Activated naive CD4-positive, alpha-beta T cell treated with anti-CD3 and anti-CD28 coated beads, Interleukin-2, amount 10 ng/mL, durations not matched to agents 7 days and 5 days (primary cell): ENCODE results near the gene AP1M2.
A peak's percentile ranks its signal among the peaks of the same experiment; 100 is the strongest.
"Not testable (repeated sequence)": the region's sequence is repeated elsewhere in the genome, so short reads cannot be mapped to it uniquely, and the experiment has no call there.

Experiments used
- CTCF ChIA-PET: fragments of 350-600 bp; sonication (Branson Sonifier 250); formaldehyde crosslinking; loops from one replicate; lab custom pipeline; 2021; ENCODE audit warnings: antibody characterized with exemption; lab: Charles Lee
- DNase-seq: peaks from one replicate; pipeline ENCODE4 v3.0.0-alpha.2; 2020
- H3K27ac Mint-ChIP-seq: one replicate; pipeline ENCODE4 v1.8.0; 2021; ENCODE audit warnings: mild to moderate bottlenecking, moderate library complexity, mixed read lengths
- H3K27me3 Mint-ChIP-seq: one replicate; pipeline ENCODE4 v1.8.0; 2021; ENCODE audit warnings: mild to moderate bottlenecking, mixed read lengths
- H3K36me3 Mint-ChIP-seq: one replicate; pipeline ENCODE4 v1.8.0; 2021; ENCODE audit warnings: mixed read lengths
- H3K4me1 Mint-ChIP-seq: one replicate; pipeline ENCODE4 v1.8.0; 2021; ENCODE audit warnings: mixed read lengths
- H3K4me3 Mint-ChIP-seq: one replicate; pipeline ENCODE4 v1.8.0; 2021; ENCODE audit warnings: mild to moderate bottlenecking, moderate library complexity, mixed read lengths
- H3K9me3 Mint-ChIP-seq: one replicate; pipeline ENCODE4 v1.8.0; 2021; ENCODE audit warnings: mixed read lengths

AP1M2 gene

DNA sequence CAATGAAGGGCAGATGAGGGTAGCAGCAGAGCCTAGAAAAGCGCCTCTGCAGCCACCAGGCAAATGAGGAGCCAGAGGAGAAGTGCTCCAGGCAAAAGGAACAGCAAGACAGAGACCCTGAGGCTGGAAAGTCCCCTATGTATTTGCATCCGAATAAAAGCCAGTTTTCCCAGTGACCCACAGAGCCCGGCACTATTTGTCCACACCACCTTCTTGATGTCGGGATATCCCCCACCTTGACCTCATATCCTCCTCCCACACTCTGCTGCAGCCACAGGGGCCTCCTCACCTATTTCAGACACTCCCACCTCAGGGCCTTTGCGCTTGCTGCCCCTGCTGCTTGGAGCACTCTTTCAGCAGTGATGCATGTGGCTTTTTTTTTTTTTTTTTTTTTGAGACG, 36.8 kb downstream of the AP1M2 start:
- CTCF ChIA-PET, result interaction anchor here (1.5 kb wide), 1 partner anchor 147 kb away, joined by 3 read pairs; the partner anchor contains the start of gene CDC37
- Mint-ChIP-seq H3K36me3 (peaks cover 55% of the 10 kb centered on the region), H3K4me3 (no peak overlapping the region), H3K27ac (peak overlapping the region; percentile 64), H3K4me1 (peaks cover 51% of the 10 kb centered on the region), H3K9me3 (no peaks in the 10 kb centered on the region), H3K27me3 (no peaks in the 10 kb centered on the region)
- DNase-seq, result no peak

DNA sequence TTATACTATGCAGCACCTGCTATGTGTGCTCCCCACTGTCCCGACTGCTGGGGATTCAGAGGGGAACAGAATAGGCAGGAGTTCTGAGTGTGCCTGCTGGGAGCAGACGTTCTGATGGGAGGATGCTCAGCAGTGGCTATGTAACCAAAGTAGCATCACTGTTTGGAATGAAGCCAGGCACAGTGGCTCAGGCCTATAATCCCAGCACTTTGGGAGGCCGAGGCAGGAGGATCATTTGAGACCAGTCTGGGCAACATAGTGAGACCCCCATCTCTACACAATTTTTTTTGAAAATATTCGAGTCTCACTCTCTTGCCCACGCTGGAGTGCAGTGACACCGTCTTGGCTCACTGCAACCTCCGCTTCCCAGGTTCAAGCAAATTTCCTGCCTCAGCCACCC, 37.4 kb downstream of the AP1M2 start:
- no peak overlapping the region for H3K4me3 Mint-ChIP-seq
- H3K36me3 Mint-ChIP-seq, result peaks cover 59% of the 10 kb centered on the region
- H3K27me3 Mint-ChIP-seq, result no peaks in the 10 kb centered on the region
- no peaks in the 10 kb centered on the region for H3K9me3 Mint-ChIP-seq
- CTCF ChIA-PET, result no interaction called here
- no peak overlapping the region for H3K27ac Mint-ChIP-seq
- DNase-seq, result no peak
- peaks cover 51% of the 10 kb centered on the region for H3K4me1 Mint-ChIP-seq

DNA sequence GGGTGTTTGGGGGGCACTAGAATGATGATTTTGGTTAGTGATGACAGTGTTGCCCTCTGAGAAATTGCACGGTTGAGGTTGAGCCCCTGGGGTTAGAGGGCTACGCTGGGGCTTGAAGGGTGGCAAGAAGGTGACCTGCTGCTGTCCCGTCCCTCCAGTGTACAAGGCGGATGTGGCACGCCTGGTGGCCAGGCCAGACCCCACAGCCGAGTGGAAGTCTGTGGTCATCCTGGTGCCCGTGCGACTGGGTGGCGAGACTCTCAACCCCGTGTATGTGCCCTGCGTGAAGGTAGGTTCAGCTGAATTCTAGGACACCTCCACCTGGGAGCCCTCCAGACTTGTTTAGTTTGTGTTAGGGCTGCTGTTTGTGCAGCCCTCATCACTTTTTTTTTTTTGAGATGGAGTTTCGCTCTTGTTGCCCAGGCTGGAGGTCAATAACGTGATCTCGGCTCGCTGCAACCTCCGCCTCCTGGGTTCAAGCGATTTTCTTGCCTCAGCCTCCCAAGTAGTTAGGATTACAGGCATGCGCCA, 38.3 kb downstream of the AP1M2 start:
- Mint-ChIP-seq H3K9me3 (no peaks in the 10 kb centered on the region), H3K27ac (no peak overlapping the region), H3K4me1 (peaks cover 47% of the 10 kb centered on the region), H3K27me3 (no peaks in the 10 kb centered on the region), H3K4me3 (no peak overlapping the region), H3K36me3 (peaks cover 51% of the 10 kb centered on the region)
- CTCF ChIA-PET, result no interaction called here
- DNase-seq, result no peak

DNA sequence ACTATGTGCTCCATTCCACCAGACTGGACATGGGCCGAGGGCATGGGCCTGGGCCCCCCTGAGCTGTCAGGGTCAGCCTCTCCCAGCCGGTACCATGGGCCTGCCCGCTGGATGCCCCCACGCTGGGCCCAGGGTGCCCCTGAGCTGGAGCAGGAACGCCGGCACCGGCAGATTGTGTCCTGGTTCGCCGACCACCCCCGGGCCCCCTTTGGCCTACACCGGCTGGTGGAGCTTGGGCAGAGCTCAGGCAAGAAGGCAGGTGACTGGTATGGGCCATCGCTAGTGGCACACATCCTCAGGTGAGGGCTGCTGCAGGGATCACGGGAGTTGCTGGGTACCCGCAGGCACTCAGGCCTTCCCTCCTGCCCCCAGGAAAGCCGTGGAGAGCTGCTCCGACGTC, 40.3 kb downstream of the AP1M2 start:
- H3K4me3 Mint-ChIP-seq, result no peak overlapping the region
- peaks cover 33% of the 10 kb centered on the region for H3K4me1 Mint-ChIP-seq

DNA sequence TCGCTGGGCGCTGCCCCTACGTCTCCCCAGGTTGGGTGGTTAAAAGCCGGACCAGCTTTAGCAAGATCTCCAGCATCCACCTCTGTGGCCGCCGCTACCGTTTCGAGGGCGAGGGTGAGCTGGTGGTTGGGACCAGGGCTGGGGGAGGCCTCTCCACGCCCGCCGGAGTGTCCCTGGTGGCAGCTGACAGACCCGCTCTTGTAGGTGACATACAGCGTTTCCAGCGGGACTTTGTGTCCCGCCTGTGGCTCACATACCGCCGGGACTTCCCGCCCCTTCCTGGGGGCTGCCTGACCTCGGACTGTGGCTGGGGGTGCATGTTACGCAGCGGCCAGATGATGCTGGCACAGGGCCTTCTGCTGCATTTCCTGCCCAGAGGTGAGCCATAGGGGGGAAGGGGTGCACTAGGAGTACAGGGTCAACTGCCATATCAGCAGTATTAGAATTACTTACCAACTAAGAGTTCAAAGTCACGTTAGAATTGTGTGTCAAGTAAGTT, 42.3 kb downstream of the AP1M2 start:
- Mint-ChIP-seq H3K27me3 (peaks cover 31% of the 10 kb centered on the region), H3K4me1 (peaks cover 21% of the 10 kb centered on the region), H3K4me3 (peak overlapping the region; percentile 89), H3K9me3 (no peaks in the 10 kb centered on the region), H3K36me3 (peaks cover 18% of the 10 kb centered on the region), H3K27ac (peak overlapping the region; percentile 88)
- CTCF ChIA-PET, result no interaction called here
- DNase-seq, result peak; percentile 32

More for the DNA sequence above, 40.3 kb downstream of the AP1M2 start:
- Mint-ChIP-seq H3K9me3 (no peaks in the 10 kb centered on the region), H3K27me3 (peaks cover 11% of the 10 kb centered on the region), H3K36me3 (peaks cover 34% of the 10 kb centered on the region), H3K27ac (no peak overlapping the region)
- DNase-seq, result no peak
- CTCF ChIA-PET, result no interaction called here

DNA sequence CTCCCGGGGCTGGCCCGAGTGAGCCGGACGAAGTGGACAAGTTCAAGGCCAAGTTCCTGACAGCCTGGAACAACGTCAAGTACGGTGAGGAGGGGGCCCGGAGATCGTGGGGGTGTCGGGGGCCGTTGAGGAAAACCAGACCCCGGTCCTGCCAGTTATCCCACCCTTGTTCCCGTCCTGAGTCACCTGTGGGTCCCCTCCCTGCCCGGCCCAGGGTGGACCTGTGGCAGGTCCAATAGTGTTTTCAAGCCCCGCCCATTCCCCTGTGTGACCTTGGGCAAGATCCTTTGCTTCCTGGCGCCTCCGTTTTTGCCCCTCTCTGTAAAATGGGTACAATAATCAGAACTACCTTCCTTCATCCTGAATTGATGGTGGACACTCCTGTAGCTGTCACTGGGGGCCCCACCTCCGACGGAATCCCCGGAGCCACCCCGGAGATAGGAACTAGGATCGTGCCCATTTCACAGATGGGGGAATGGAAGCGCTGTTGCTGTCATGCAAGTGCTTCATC, 42.8 kb downstream of the AP1M2 start:
- H3K4me3 Mint-ChIP-seq, result peak overlapping the region; percentile 89
- H3K9me3 Mint-ChIP-seq, result no peaks in the 10 kb centered on the region
- peaks cover 21% of the 10 kb centered on the region for H3K4me1 Mint-ChIP-seq
- DNase-seq, result peak; percentile 58
- H3K27me3 Mint-ChIP-seq, result peaks cover 36% of the 10 kb centered on the region
- H3K36me3 Mint-ChIP-seq, result peaks cover 18% of the 10 kb centered on the region
- CTCF ChIA-PET, result no interaction called here
- peak overlapping the region; percentile 88 for H3K27ac Mint-ChIP-seq

DNA sequence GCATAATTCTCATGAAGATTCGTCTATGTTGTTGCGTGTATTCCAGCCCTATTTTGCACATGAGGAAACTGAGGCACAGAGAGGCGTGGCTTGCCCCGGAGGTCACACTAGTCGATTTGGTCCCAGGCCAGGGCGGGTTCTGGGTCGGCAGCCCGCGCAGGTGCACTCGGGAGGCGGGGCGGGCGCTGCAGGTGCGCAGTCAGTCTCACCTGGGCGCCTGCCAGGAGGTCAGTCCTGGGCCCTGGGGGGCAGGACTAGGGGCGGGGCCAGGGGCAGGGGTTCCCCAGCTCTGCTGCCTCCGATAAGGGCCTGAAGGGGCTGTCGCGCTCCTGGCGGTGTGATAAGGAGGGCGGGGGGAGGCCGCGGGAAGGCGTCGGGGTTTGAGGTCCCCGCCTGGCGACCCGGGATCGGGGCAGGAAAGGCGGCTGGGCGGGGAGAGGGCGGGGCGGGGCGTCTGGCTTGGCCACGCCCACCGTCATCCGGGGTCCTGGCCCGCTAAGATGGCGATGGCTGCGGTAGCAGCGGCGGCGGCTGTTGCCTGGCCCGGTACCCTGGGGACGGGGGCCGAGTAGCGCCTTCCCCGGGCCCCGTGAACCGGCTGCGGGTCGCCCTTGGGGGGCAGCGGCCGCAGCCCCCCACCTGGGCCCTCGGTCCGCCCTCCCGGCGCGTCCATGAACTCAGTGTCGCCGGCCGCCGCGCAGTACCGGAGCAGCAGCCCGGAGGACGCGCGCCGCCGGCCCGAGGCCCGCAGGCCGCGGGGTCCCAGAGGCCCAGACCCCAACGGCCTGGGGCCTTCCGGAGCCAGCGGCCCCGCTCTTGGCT, 43.5 kb downstream of the AP1M2 start, which contains the start of gene ATG4D:
Gene ATG4D, plus strand, starts transcription at position 485 of the 822 bp plus-strand sequence. Its CDS starts 187 bp downstream, at position 672.
- Mint-ChIP-seq H3K36me3 (peaks cover 15% of the 10 kb centered on the region), H3K4me3 (peak within 1 kb of the TSS; percentile 89), H3K4me1 (peaks cover 25% of the 10 kb centered on the region), H3K27me3 (peaks cover 43% of the 10 kb centered on the region), H3K27ac (peak within 1 kb of the TSS; percentile 88), H3K9me3 (no peaks in the 10 kb centered on the region)
- peak; percentile 87 for DNase-seq
- CTCF ChIA-PET, result interaction anchor here (2.6 to 2.7 kb wide), 2 partner anchors 26 to 157 kb away, joined by 13 to 19 read pairs; partner anchors contain the start of genes CDKN2D and QTRT1

DNA sequence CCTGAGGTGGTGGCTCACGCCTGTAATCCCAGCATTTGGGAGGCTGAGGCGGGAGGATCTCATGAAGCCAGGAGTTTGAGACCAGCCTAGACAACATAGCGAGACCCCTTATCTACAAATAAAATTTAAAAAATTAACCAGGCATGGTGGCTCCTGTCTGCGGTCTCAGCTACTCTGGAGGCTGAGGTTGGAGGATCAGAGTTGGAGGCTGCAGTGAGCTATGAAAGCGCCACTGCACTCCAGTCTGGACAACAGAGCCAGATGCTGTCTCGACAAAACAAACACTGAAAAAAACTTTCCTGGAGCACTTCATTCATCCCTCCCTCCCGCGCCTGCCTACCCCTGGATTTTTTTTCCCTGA, 44.1 kb downstream of the AP1M2 start:
- CTCF ChIA-PET, result interaction anchor here (1.0 to 2.7 kb wide), 6 partner anchors 11 to 157 kb away, joined by 3 to 19 read pairs (median 9); partner anchors contain the start of genes CDKN2D and QTRT1

DNA sequence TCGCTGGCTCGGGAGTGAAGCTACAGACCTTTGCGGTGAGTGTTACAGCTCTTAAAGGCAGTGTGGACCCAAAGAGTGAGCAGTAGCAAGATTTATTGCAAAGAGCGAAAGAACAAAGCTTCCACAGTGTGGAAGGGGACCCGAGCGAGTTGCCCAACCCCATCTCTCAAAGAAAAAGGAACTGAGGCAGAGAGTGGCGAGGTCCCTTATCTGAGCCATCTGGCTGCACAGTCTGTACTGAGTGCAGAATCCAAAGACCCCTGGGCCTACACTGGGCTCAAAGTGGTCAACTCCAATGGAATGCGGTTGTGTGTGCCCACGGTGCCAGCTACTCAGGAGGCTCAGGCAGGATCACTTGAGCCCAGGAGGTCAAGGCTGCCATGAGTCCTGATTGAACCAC, 48.1 kb downstream of the AP1M2 start:
- H3K27ac Mint-ChIP-seq, CTCF ChIA-PET, H3K9me3 Mint-ChIP-seq, H3K4me3 Mint-ChIP-seq, H3K36me3 Mint-ChIP-seq, DNase-seq: not testable (repeated sequence)
- Mint-ChIP-seq H3K27me3 (peaks cover 86% of the 10 kb centered on the region), H3K4me1 (peaks cover 13% of the 10 kb centered on the region)

More for the DNA sequence above, 44.1 kb downstream of the AP1M2 start:
- H3K27me3 Mint-ChIP-seq, result peaks cover 49% of the 10 kb centered on the region
- H3K27ac Mint-ChIP-seq, result peak overlapping the region; percentile 85
- H3K9me3 Mint-ChIP-seq, result no peaks in the 10 kb centered on the region
- peaks cover 26% of the 10 kb centered on the region for H3K4me1 Mint-ChIP-seq
- peaks cover 9% of the 10 kb centered on the region for H3K36me3 Mint-ChIP-seq
- H3K4me3 Mint-ChIP-seq, result peak overlapping the region; percentile 77
- no peak for DNase-seq

DNA sequence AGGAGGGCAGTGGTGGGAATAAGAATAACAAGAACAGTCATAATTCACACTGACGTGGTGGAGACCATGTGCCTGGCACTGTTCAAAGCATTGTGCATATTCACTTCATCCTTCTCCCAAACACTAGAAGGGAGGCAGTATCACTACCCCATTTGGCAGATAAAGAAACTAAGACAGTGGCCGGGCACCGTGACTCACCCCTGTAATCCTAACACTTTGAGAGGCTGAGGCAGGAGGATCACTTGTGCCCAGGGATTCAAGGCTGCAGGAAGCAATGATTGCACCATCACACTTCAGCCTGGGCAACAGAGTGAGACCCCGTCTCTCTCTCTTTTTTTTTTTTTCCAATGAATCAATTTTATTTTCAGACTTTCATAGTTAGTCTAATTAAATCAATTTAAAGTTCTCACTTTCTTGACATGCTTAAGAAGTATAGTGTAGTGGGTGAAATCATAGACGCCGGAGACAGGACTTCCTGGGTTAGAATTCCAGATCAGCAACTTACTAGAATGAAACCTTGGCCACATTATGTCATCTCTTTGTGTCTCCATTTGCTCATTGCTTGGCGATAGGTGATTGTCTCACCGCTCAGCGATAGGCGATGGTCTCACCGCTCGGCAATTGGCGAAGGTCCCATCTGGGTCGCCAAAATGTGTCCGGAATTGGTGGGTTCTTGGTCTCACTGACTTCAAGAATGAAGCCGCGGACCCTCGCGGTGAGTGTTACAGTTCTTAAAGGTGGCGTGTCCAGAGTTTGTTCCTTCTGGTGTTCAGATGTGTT, 48.7 kb downstream of the AP1M2 start:
- H3K4me3 Mint-ChIP-seq, result no peak overlapping the region
- DNase-seq, result no peak
- peaks cover 91% of the 10 kb centered on the region for H3K27me3 Mint-ChIP-seq
- no peaks in the 10 kb centered on the region for H3K9me3 Mint-ChIP-seq
- CTCF ChIA-PET, result interaction anchor here (1.2 kb wide), 1 partner anchor 54 kb away, joined by 4 read pairs; no protein-coding TSS in a partner anchor
- no peak overlapping the region for H3K27ac Mint-ChIP-seq
- H3K36me3 Mint-ChIP-seq, result no peaks in the 10 kb centered on the region
- H3K4me1 Mint-ChIP-seq, result peaks cover 12% of the 10 kb centered on the region

DNA sequence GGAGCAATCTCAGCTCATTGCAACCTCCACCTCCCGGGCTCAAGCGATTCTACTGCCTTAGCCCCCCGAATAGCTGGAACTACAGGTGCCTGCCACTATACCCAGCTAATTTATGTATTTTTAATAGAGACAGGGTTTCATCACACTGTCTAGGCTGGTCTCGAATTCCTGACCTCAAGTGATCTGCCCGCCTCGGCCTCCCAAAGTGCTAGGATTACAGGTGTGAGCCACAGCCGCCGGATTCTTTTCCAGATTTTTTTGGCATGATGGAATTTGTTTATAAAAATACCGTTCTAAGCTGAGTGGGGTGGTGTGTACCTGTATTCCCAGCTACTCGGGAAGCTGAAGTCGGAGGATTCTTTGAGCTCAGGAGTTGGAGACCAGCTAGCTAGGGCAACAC, 49.4 kb downstream of the AP1M2 start:
- Mint-ChIP-seq H3K27ac (no peak overlapping the region), H3K36me3 (no peaks in the 10 kb centered on the region), H3K4me1 (peaks cover 7% of the 10 kb centered on the region), H3K4me3 (no peak overlapping the region), H3K27me3 (peaks cover 95% of the 10 kb centered on the region), H3K9me3 (no peaks in the 10 kb centered on the region)
- CTCF ChIA-PET, result interaction anchor here (1.2 to 1.4 kb wide), 2 partner anchors 54 to 109 kb away, joined by 4 read pairs; no protein-coding TSS in a partner anchor
- DNase-seq, result no peak

DNA sequence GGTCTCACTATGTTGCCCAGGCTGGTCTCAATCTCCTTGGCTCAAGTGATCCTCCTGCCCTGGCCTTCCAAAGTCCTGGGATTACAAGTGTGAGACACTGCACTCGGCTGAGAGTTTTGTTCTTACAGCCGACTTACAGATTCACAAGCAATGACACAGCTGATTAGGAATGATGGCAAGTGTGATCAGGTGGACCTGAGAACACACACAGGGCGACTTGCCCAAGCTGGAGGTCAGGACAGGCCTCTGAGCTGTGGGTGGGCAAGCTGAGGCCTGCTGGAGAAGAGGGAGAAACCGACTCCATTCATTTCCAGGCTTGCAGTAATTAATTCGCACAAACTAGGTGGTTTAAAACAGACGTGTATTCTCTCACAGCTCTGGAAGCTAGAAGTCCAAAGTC, 51.5 kb downstream of the AP1M2 start:
- CTCF ChIA-PET, result interaction anchor here (0.6 to 1.1 kb wide), 4 partner anchors 27 to 427 kb away, joined by 3 read pairs; no protein-coding TSS in a partner anchor
- no peaks in the 10 kb centered on the region for H3K36me3 Mint-ChIP-seq
- no peaks in the 10 kb centered on the region for H3K9me3 Mint-ChIP-seq
- peaks cover 4% of the 10 kb centered on the region for H3K4me1 Mint-ChIP-seq
- no peak overlapping the region for H3K27ac Mint-ChIP-seq
- no peak overlapping the region for H3K4me3 Mint-ChIP-seq
- DNase-seq, result no peak
- H3K27me3 Mint-ChIP-seq, result peaks cover 82% of the 10 kb centered on the region

DNA sequence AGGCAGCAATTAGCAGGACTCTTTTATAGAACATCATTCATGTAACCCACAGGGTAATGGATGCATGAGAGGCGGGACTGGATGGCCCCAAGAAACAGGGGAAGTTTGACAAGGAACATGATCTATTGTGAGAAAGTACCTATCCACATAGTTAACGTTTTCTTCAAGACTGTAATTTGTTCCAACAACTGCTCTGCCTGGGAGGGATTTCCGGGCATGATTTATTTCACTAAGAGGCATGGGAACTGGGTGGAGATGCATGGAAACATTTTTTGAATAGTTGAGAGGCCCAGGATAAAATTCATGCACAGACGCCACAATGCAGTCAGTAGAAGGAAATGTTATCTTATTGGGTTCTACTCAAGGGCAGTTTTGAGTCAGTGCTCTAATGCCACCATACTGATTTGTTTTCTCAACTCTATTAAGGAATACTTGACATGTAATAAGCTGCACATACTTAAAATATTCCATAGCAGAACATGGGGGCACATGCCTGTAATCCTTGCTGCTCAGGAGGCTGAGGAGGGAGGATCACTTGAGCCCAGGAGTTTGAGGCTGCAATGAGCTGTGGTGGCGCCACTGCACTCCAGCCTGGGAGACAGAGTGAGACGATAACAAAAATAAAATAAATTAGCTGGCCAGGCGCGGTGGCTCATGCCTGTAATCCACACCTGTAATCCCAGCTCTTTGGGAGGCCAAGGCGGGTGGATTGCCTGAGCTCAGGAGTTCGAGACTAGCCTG, 53.3 kb downstream of the AP1M2 start:
- Mint-ChIP-seq H3K4me3 (no peak overlapping the region), H3K36me3 (no peaks in the 10 kb centered on the region), H3K9me3 (no peaks in the 10 kb centered on the region), H3K27me3 (peaks cover 73% of the 10 kb centered on the region), H3K27ac (no peak overlapping the region), H3K4me1 (peaks cover 2% of the 10 kb centered on the region)
- CTCF ChIA-PET, result no interaction called here
- no peak for DNase-seq
